Activated CD8-positive, alpha-beta memory T cell treated with anti-CD3 and anti-CD28 coated beads for 4 hours (primary cell): ENCODE data around the gene RBM6.
"Not testable (repeated sequence)": the region's sequence is repeated elsewhere in the genome, so short reads cannot be mapped to it uniquely, and the experiment has no call there.

Experiments used
- DNase-seq, 2 donors: peaks; one replicate each; pipeline ENCODE4 v3.0.0-alpha.2; 2020; ENCODE audit warnings: low read depth in 2 of 2

Gene RBM6

GRCh38 chr3:49939858-49940666, at the start of gene RBM6:
TSS of gene RBM6 (plus strand) at chr3:49940150. CDS start at chr3:49962642, 22,492 bp downstream.
- peak; percentile 81 to 89 for DNase-seq

DNA sequence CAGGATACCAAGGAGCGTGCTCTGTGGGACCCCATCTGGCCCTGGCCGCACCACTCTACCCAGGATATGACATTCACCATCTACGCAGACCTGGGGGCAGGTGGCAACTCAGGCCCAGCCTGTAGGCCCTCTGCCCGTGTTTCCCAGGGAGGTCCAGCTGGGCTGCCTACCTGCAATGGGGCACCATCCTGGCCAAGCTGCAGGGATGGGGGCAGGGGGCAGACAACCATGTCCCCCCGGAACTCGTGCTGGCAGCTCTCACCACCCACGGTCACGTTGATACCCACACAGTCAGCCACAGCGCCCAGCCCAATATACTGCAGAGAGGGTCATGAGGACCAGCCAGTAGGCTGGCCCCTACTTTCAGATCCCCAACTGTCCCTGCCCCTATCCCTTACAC, 44.2 kb upstream of the RBM6 start:
- no peak for DNase-seq

- DNase-seq, result no peak
Observed at GRCh38 chr3:49896345-49896744, 43.6 kb upstream of the RBM6 start.

- no peak for DNase-seq
Observed at GRCh38 chr3:49898991-49899390, 41.0 kb upstream of the RBM6 start.

DNA sequence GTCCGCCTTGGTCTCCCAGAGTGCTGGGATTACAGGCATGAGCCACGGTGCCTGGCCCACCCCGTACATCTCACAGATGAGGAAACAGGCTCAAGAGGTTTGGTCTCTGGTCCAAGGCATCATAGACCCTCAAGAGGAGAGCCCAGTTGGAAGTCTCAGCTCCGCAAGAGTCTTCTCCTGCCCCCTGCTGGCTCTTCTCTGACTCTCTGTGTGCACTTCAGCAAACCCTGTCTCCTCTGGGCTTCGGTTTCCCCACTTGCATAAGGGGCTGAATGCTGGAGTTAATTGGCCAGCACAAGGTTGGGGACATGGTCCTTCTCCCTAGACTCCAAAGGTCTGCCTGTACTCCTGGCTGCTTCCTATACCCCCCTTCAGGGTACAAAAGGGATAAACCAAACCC, 40.1 kb upstream of the RBM6 start:
- no peak for DNase-seq

GRCh38 chr3:49900491-49901153, 39.3 kb upstream of the RBM6 start:
- no peak for DNase-seq

DNA sequence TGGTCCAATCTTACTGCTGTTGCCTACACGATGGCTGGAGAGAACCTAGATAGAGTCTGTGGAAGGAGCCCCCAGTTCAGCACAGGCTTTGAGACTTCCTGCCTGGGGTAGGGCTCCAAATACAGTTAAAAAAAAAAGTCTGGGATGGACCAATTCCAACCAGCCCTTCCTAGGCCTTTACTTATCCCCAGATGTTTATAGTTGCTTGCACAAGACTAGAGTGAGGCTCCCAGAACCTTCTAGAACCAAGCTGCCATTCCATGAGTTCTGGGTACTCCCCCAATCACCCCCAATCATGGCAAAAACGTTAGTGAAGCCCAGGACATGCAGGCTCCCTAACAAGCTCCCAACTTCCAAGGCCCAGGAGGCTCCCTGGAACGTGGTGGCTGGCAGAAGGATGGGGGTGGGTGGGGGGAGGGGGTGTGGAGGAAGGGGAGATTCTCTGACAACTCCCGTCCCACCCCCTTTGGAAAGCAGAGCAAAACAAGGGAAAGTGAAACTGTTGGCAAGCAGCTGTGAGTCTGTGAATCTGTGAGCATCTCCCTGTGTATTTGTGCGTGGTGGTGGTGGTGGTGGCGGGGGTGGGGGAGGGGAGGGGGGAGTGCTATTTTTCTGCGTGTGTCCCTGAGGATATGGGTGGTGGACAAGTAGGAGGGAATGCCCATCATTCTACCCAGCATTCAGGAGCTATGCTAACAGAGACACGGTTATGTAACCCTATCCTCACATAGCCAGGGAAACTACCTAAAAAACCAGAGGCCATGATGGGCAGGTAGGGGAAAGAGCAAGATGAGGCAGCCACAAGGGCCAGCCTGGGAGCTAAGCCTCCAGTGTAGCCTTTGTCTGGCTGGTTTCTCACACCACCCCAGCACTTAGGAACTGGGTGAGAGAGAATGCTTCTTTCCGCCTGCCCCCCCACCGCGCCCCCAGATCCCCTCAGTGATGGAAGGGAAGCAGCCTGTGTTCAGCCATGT, 38.3 kb upstream of the RBM6 start:
- DNase-seq, result no peak

GRCh38 chr3:49902511-49903345, 37.2 kb upstream of the RBM6 start:
- no peak for DNase-seq

- peak; percentile 42 to 44 for DNase-seq
Observed at GRCh38 chr3:49903451-49904424, 36.2 kb upstream of the RBM6 start, which contains the start of gene MST1R. TSS of gene MST1R (minus strand) at chr3:49903873. CDS start at chr3:49903609, 264 bp downstream.

- DNase-seq, result not testable (repeated sequence)
Observed at GRCh38 chr3:49904448-49904847, 35.5 kb upstream of the RBM6 start.

DNA sequence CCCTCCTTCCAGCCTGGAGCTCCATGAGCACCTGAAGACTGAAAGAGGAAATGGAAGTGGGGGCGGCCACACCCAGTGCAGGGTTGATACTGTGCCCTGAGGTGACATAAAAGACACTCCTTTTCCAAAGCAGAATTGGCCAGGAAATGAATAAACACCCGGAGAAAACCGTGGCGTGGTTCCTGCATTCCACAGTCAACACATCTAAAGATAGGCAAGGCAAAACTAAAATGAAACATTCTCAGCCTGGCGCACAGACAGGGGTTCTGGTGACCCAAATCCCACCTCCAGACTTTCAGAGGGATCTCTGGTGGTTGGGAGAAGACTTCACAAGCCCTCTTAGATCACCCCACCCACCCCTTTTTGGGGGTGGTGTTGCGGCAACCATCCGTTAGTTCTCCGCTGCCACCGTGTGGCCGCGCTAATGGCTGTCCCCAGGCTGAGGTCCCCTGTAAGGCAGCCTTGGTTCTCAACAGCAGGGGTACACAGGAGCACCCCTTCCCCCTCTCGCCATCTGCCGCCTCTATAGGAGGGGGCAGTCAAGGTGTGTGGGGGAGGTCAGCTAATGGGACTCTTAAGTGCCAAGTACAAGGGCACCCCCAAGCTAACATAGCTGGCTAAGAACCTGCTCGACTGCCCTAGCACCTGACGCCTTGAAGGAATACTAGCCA, 33.7 kb upstream of the RBM6 start:
- peak; percentile 7 to 8 for DNase-seq

- no peak for DNase-seq
Observed at GRCh38 chr3:49908373-49909199, 31.4 kb upstream of the RBM6 start.

DNA sequence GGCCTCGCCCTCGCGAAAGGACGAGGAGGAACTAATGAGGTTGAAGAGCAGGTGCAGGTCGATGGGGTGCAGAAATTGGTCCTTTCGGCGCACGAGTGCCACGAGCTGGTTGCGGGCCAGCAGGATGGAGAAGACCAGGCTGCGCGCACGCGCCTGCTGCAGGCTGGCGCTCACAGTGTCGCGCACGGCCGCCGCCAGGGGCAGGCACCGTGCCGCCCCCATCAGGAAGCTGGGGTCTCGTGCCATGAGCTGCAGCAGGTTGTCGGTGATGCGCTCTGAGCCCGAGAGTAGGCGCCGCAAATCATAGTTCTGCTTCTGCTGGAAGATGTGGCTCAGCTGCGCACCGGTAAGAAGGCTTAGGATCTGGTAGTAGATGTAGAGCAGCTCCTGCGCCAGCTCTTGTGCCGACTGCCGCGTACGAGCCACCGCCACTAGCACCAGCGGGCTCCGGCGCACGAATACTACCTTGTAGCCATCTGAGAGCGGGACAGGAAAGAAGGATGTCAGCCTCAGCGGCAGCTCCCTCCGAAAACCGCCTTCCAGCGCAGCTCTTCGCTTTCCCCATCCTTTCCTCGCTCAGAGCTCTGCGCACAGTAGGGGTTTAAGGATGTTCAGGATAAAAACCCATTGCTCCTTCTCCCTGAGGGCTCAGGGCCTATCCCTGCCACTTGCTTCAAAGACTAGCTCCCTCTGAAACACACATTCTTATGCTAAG, 29.4 kb upstream of the RBM6 start:
- no peak for DNase-seq

GRCh38 chr3:49911124-49911420, 28.9 kb upstream of the RBM6 start:
- DNase-seq, result no peak

GRCh38 chr3:49911611-49912010, 28.3 kb upstream of the RBM6 start:
- DNase-seq, result no peak

GRCh38 chr3:49912881-49913281, 27.1 kb upstream of the RBM6 start:
- DNase-seq, result no peak

- no peak for DNase-seq
Observed at GRCh38 chr3:49914906-49915305, 25.0 kb upstream of the RBM6 start.

- DNase-seq, result no peak
Observed at GRCh38 chr3:49916686-49917085, 23.3 kb upstream of the RBM6 start.
